GM21390 (cell line): ENCODE results near the gene ASIC1.

ENCODE experiments used
- ATAC-seq: cut with Tn5 transposase; IDR thresholded peaks from one replicate; pipeline ENCODE4 v1.9.1; 2021; ENCODE audit not compliant: unreplicated experiment

The ASIC1 gene

GRCh38 chr12:50060120-50060468 lies 2.7 kb downstream of the ASIC1 start:
- ATAC-seq, result no peak

- no peak for ATAC-seq
Measured at GRCh38 chr12:50061171-50061570, 3.8 kb downstream of the ASIC1 start.

- no peak for ATAC-seq
Measured at GRCh38 chr12:50061946-50062686, 4.7 kb downstream of the ASIC1 start.

- no peak for ATAC-seq
Measured at GRCh38 chr12:50062728-50063460, 5.5 kb downstream of the ASIC1 start.

GRCh38 chr12:50065726-50066310 lies 8.4 kb downstream of the ASIC1 start:
- ATAC-seq, result no peak

- ATAC-seq, result no peak
Measured at GRCh38 chr12:50066402-50066801, 9.0 kb downstream of the ASIC1 start.

GRCh38 chr12:50069069-50069468 lies 11.7 kb downstream of the ASIC1 start:
- no peak for ATAC-seq

- no peak for ATAC-seq
Measured at GRCh38 chr12:50069539-50069938, 12.1 kb downstream of the ASIC1 start.

GRCh38 chr12:50070314-50071060 lies 13.1 kb downstream of the ASIC1 start:
- no peak for ATAC-seq

GRCh38 chr12:50072198-50072907 lies 15.0 kb downstream of the ASIC1 start:
- ATAC-seq, result no peak

- ATAC-seq, result no peak
Measured at GRCh38 chr12:50073206-50073605, 15.8 kb downstream of the ASIC1 start.

GRCh38 chr12:50073712-50074111 lies 16.3 kb downstream of the ASIC1 start:
- no peak for ATAC-seq

- peak; percentile 89 for ATAC-seq
Measured at GRCh38 chr12:50074936-50075807, 17.8 kb downstream of the ASIC1 start.

GRCh38 chr12:50075808-50076170 lies 18.4 kb downstream of the ASIC1 start:
- no peak for ATAC-seq

GRCh38 chr12:50077099-50077498 lies 19.7 kb downstream of the ASIC1 start:
- ATAC-seq, result no peak

- ATAC-seq, result no peak
Measured at GRCh38 chr12:50078281-50078680, 20.9 kb downstream of the ASIC1 start.

GRCh38 chr12:50079771-50080170 lies 22.4 kb downstream of the ASIC1 start:
- ATAC-seq, result no peak

- ATAC-seq, result no peak
Measured at GRCh38 chr12:50081096-50081808, 23.9 kb downstream of the ASIC1 start.

GRCh38 chr12:50082644-50083043 lies 25.2 kb downstream of the ASIC1 start:
- no peak for ATAC-seq
